SU-DHL-6 (cell line): ENCODE measurements around the gene RANBP9.

Experiments used
- H2AFZ ChIP-seq: fragments of 200-600 bp; sonication (generic); 2 replicates; pipeline ENCODE4 v1.6.1; 2014; ENCODE audit warnings: low read depth, mild to moderate bottlenecking, moderate library complexity, mixed read lengths, antibody characterized with exemption, low read length; ENCODE audit not compliant: severe bottlenecking
- H3F3A ChIP-seq: fragments of 200-600 bp; shearing (Covaris generic); 2 replicates; pipeline ENCODE4 v1.6.0; 2016; ENCODE audit warnings: antibody characterized with exemption, mild to moderate bottlenecking; ENCODE audit not compliant: insufficient read depth
- H3K27ac ChIP-seq: fragments of 200-600 bp; sonication (generic); 2 replicates; pipeline ENCODE4 v1.5.1; 2016; ENCODE audit warnings: low read depth, mild to moderate bottlenecking, low read length, moderate library complexity, mixed read lengths
- H3K27me3 ChIP-seq: fragments of 200-600 bp; sonication (generic), shearing (Covaris generic); 2 replicates; pipeline ENCODE4 v1.6.0; 2014; ENCODE audit warnings: mild to moderate bottlenecking, low read length
- H3K36me3 ChIP-seq: fragments of 200-600 bp; sonication (generic); 2 replicates; pipeline ENCODE4 v1.6.1; 2014; ENCODE audit warnings: mild to moderate bottlenecking, low read length, mixed read lengths
- H3K4me2 ChIP-seq: fragments of 300-600, 200-600 bp; shearing (Covaris generic), sonication (generic); 2 replicates; pipeline ENCODE4 v1.6.0; 2014; ENCODE audit warnings: low read length, low read depth, mild to moderate bottlenecking; ENCODE audit not compliant: poor library complexity, severe bottlenecking
- H3K4me3 ChIP-seq: fragments of 200-600 bp; sonication (generic); 2 replicates; pipeline ENCODE4 v1.5.1; 2014; ENCODE audit warnings: antibody characterized with exemption, low read length, mild to moderate bottlenecking, mixed read lengths; ENCODE audit not compliant: insufficient read depth, poor library complexity, severe bottlenecking
- H3K79me2 ChIP-seq: fragments of 200-600 bp; sonication (generic); 2 replicates; pipeline ENCODE4 v1.6.1; 2014; ENCODE audit warnings: mild to moderate bottlenecking, low read length, moderate library complexity; ENCODE audit not compliant: insufficient read depth
- H3K9ac ChIP-seq: fragments of 200-600 bp; sonication (generic); 2 replicates; pipeline ENCODE4 v1.7.0; 2014; ENCODE audit warnings: mild to moderate bottlenecking, low read length
- H3K9me2 ChIP-seq: fragments of 200-600 bp; sonication (generic); replicated peaks from 2 replicates; pipeline ENCODE4 v1.6.1; 2014; ENCODE audit warnings: low read length; ENCODE audit not compliant: insufficient read depth
- H3K9me3 ChIP-seq: fragments of 200-600 bp; sonication (generic); 2 replicates; pipeline ENCODE4 v1.6.1; 2014; ENCODE audit warnings: low read length, mixed read lengths; ENCODE audit not compliant: insufficient read depth
- H4K20me1 ChIP-seq: fragments of 200-600 bp; sonication (generic); 2 replicates; pipeline ENCODE4 v1.6.1; 2014; ENCODE audit warnings: low read depth, mild to moderate bottlenecking, antibody characterized with exemption, low read length, moderate library complexity, mixed read lengths
- EZH2phosphoT487 ChIP-seq: fragments of 200-600 bp; sonication (generic), shearing (Covaris generic); conservative IDR thresholded peaks from 2 replicates; pipeline ENCODE4 v1.6.1; 2018; ENCODE audit warnings: mild to moderate bottlenecking, antibody characterized with exemption, low read length, moderate library complexity, mixed read lengths
- TF ChIP-seq, protein P1 (sequence below): fragments of 200-600 bp; sonication (generic); IDR thresholded peaks from one replicate; pipeline ENCODE4 v1.5.1; 2017; ENCODE audit warnings: antibody characterized with exemption, mild to moderate bottlenecking, low read length, moderate library complexity; ENCODE audit not compliant: insufficient read depth, poor library complexity, severe bottlenecking

Gene RANBP9

DNA sequence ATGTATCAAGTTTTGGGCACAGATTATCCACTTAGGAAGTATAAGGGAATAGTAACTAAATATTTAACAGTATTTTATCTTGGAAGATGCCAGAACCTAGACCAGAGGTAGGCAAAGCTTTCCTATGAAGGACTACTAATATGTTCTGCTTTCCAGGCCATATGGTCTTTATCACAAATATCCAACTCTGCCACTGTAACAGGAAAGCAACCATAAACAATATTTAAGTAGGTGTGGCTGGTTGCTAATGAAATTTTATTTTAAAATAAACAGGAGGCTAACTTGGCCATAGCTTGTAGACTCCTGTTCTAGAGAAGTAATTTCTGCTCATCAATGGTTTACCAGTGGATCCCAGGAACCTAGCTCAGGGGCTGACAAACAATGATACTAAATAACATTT, 57.1 kb downstream of the RANBP9 start:
- no peak overlapping the region for H3K27ac ChIP-seq
- H3F3A ChIP-seq = peaks cover 14% of the 10 kb centered on the region
- H3K27me3 ChIP-seq = no peaks in the 10 kb centered on the region
- no peak overlapping the region for H3K9ac ChIP-seq
- H3K9me3 ChIP-seq = no peaks in the 10 kb centered on the region
- peaks cover 35% of the 10 kb centered on the region for H3K79me2 ChIP-seq
- H4K20me1 ChIP-seq = peaks cover 12% of the 10 kb centered on the region
- no peak overlapping the region for H3K4me3 ChIP-seq
- H3K9me2 ChIP-seq = no peaks in the 10 kb centered on the region
- H2AFZ ChIP-seq = no peak overlapping the region
- H3K36me3 ChIP-seq = peaks cover 49% of the 10 kb centered on the region; the same call in 1 of the 2 replicates
- TF ChIP-seq EZH2phosphoT487 = no peak
- TF ChIP-seq, protein P1, sequence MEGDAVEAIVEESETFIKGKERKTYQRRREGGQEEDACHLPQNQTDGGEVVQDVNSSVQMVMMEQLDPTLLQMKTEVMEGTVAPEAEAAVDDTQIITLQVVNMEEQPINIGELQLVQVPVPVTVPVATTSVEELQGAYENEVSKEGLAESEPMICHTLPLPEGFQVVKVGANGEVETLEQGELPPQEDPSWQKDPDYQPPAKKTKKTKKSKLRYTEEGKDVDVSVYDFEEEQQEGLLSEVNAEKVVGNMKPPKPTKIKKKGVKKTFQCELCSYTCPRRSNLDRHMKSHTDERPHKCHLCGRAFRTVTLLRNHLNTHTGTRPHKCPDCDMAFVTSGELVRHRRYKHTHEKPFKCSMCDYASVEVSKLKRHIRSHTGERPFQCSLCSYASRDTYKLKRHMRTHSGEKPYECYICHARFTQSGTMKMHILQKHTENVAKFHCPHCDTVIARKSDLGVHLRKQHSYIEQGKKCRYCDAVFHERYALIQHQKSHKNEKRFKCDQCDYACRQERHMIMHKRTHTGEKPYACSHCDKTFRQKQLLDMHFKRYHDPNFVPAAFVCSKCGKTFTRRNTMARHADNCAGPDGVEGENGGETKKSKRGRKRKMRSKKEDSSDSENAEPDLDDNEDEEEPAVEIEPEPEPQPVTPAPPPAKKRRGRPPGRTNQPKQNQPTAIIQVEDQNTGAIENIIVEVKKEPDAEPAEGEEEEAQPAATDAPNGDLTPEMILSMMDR = no peak
- H3K4me2 ChIP-seq = no peak overlapping the region

DNA sequence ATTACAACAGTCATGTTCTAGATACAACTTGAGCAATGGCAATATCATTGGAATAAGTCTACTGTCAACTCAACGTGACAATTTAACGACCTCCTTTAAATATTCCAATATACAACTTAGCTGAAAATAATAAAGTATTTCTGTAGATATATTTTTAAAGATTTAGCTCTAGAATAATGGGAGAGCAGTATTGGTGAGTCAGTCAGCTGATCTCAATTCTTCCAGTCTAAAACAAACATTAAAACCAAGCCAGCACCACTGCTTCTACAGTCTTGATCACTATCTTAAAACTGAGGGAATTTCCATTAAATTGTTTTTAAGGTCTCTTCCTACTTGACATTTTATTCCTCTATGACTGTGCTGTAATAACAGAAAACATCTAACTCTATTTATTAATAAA, 58.3 kb downstream of the RANBP9 start:
- Histone ChIP-seq H3K27ac (no peak overlapping the region), H3K79me2 (peaks cover 23% of the 10 kb centered on the region), H3K9me2 (no peaks in the 10 kb centered on the region), H3K27me3 (no peaks in the 10 kb centered on the region), H3K4me3 (no peak overlapping the region), H3F3A (peaks cover 22% of the 10 kb centered on the region), H3K36me3 (peaks cover 54% of the 10 kb centered on the region; the same call in 1 of the 2 replicates), H3K9ac (no peak overlapping the region), H4K20me1 (peaks cover 8% of the 10 kb centered on the region; the same call in 1 of the 2 replicates), H3K9me3 (no peaks in the 10 kb centered on the region), H3K4me2 (no peak overlapping the region), H2AFZ (no peak overlapping the region)
- no peak for TF ChIP-seq EZH2phosphoT487
- TF ChIP-seq, protein P1 = no peak

DNA sequence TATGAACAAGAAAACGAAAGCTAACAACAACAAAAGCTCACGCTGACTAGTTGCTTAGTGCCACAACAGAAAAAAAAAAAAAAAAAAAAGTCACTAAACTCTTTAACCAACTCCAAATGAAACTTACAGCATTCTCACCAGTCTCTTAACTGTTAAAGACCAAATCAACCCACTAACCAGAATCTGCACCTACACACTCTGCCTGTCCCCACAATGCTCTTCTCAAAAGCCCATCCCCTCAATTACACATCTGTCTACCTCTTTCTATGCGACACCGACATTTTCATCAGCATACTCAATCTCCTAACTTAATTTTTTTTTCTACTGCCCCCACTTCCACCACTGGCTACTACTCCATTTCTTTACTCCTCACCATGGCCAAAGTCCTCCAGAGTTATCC, 62.2 kb downstream of the RANBP9 start:
- H3K27ac ChIP-seq = no peak overlapping the region
- peaks cover 40% of the 10 kb centered on the region; the same call in 1 of the 2 replicates for H3K36me3 ChIP-seq
- no peaks in the 10 kb centered on the region for H3K27me3 ChIP-seq
- no peak overlapping the region for H2AFZ ChIP-seq
- H3K79me2 ChIP-seq = peaks cover 1% of the 10 kb centered on the region; the same call in 1 of the 2 replicates
- no peak overlapping the region for H3K9ac ChIP-seq
- H3K9me3 ChIP-seq = no peaks in the 10 kb centered on the region
- no peaks in the 10 kb centered on the region for H4K20me1 ChIP-seq
- peaks cover 26% of the 10 kb centered on the region for H3F3A ChIP-seq
- H3K9me2 ChIP-seq = no peaks in the 10 kb centered on the region
- no peak for TF ChIP-seq EZH2phosphoT487
- TF ChIP-seq, protein P1 = no peak
- H3K4me3 ChIP-seq = no peak overlapping the region
- no peak overlapping the region for H3K4me2 ChIP-seq

DNA sequence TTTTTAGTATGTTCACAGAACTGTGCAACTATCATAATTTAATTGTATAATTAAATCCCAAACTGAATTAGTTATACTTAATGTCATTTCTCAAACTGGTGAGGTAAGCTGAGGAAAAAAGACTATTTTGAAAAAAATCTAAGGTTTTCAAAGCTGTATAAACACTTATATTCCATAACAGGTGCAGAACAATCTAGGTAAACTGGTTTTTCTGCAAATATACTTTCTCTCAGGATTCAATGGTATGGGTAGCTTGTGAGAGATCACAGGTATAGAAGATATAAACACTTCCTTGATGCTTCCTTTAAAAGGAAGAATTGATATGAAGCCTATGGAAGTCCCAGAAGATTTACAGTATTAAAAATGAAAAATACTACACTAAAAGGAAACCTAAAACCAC, 62.8 kb downstream of the RANBP9 start:
- Histone ChIP-seq H2AFZ (no peak overlapping the region), H3K27me3 (no peaks in the 10 kb centered on the region), H3K79me2 (no peaks in the 10 kb centered on the region), H3K9ac (no peak overlapping the region), H3F3A (peaks cover 26% of the 10 kb centered on the region), H3K36me3 (peaks cover 41% of the 10 kb centered on the region; the same call in 1 of the 2 replicates), H3K4me3 (no peak overlapping the region), H3K4me2 (no peak overlapping the region), H3K27ac (no peak overlapping the region), H3K9me3 (no peaks in the 10 kb centered on the region), H4K20me1 (no peaks in the 10 kb centered on the region), H3K9me2 (no peaks in the 10 kb centered on the region)
- no peak for TF ChIP-seq EZH2phosphoT487
- TF ChIP-seq, protein P1 = no peak
